Right renal pelvis (tissue), 4 donors: ENCODE results near the gene SCUBE1. TPM values are rescaled to one million over a fixed set of nuclear protein-coding genes. Genes with fewer than 3 reads are reported as not detected.

Experiments used
- DNase-seq, 4 donors: peaks; one replicate each; pipeline ENCODE4 v3.0.0-alpha.2; 2013; ENCODE audit warnings: low read depth in 4 of 4, low spot score in 3 of 4, missing footprints in 1 of 4
- polyA plus RNA-seq, 4 donors: library from polyadenylated mRNA; unstranded; fragments of 120-200 nt; gene quantifications; one replicate each; pipeline ENCODE4 v1.2.1, GENCODE V29; 2013; ENCODE audit not compliant: insufficient read length in 4 of 4

Gene SCUBE1
- polyA plus RNA-seq, 4 donors: 5.7 to 8.7 (median 7.8) TPM

DNA sequence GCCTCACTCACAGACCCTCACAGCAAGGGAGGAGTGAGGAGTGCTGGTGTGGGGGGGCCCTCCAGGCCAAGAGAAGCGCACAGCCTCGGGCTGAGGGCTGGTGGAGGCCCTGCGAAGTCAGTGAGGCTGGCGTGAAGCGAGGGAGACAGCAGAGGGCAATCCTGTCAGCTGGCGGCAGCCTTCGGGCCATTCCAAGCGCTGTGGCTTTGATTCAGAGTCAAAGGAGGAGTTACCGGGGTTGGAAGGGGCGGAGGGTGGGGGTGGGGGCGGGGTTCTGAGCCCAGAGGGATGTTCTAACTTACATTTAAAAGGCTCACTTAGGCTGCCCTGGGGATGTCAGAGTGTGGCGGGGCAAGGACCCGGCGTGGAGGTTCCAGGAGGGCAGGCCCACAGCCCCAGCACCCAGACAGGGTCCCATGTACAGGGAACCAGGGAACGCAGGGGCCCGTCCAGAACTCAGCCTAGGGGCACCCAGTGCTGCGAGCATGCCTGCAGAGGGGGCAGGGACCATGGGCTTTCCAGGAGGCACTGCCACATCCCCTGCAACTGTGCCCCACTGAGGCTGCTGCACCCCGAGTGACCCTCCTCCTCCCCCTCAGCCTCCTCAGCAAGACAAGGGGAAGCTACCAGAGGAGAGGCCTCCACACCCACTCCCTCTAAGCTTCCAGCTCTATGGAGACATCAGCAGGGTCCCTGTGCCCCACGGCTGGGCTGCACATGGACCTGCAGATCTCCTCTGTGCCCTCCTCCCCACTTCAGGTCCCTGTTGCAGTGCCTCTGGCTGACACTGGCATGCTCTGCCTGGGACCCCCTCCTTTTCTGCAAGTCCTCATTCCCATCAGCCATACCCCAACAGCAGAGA lies 116.6 kb downstream of the SCUBE1 start:
- DNase-seq: no peak

DNA sequence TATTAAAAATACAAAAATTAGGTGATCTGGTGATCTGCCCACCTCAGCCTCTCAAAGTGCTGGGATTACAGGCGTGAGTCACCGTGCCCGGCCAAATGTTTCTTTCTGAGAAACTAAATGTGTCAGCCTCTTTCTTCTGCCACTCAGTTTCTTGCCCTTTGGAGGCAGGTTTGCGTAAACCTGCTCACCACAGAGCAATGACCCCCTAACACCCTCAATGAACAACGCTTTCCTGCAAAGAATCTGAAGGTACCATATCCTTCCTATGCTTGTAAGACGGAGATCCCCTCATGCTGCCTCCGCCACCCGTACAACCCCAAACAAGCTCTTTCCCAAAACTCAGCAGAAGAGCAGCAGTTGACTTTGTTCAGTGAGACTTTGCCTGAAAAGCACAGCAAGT lies 117.6 kb downstream of the SCUBE1 start:
- no peak for DNase-seq

- no peak for DNase-seq
Observed at GRCh38 chr22:43222987-43223386, 120.2 kb downstream of the SCUBE1 start.

GRCh38 chr22:43222262-43222661 lies 120.9 kb downstream of the SCUBE1 start:
- DNase-seq: no peak

- no peak for DNase-seq
Observed at GRCh38 chr22:43220625-43221380, 122.4 kb downstream of the SCUBE1 start.

DNA sequence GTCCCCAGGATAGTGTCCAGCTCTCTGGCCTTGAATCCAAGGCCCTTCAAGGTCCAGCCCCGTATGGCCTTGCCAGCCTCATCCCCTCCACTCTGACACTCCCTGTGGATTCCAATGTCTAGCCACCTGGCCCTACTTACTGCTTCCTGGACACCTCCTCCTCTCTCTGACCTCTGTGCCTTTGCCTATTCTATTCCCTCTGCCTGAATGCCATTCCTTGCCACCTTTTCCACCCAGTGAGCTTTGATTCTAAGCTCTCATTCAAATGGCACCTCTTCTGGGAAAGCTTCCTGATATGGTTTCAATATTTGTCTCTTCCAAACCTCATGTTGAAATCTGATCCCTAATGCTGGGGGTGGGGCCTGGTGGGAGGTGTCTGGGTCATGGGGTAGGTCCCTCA lies 124.4 kb downstream of the SCUBE1 start:
- DNase-seq: no peak

- DNase-seq: no peak
Observed at GRCh38 chr22:43217285-43218030, 125.7 kb downstream of the SCUBE1 start.

DNA sequence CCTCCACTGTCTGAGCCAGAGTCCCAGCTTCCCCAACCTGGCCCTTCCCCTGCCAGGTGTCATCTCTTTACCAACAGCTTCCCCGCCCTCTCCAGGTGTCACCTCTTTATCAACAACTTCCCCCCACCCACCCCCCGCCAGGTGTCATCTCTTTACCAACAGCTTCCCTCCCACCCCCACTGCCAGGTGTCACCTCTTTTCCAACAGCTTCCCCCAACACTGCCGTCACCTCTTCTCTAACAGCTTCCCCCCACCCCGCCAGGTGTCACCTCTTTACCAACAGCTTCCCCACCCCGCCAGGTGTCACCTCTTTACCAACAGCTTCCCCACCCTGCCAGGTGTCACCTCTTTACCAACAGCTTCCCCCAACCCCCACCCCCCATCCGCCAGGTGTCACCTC lies 126.4 kb downstream of the SCUBE1 start:
- no peak for DNase-seq

- no peak for DNase-seq
Observed at GRCh38 chr22:43213962-43214361, 129.2 kb downstream of the SCUBE1 start.

GRCh38 chr22:43213051-43213450 lies 130.1 kb downstream of the SCUBE1 start:
- no peak for DNase-seq

DNA sequence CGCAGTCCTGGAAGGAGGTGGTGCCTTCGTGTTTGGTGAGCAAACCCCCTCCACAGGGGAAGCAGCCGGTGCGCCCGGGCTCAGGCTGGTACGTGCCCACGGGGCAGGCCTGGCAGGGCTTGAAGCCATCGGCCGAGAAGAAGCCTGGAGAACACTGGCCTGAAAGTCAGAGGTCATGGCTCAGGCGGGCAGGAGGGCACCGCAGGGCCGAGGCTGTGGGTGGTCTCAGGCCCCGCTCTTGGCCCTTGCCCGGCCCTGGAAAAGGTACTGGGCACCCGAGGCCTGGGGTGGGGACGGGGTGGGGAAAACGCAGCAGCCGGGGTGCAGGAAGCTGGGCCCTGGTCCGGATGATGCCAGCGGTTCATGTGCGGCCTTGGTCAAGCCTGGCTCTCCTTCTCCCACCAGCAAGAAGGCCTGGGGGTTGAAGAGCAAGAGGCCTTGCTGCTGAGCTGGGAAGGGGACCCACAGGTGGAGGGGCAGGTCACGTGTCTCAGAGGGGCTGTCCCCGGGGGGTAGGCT lies 130.7 kb downstream of the SCUBE1 start:
- DNase-seq: no peak

DNA sequence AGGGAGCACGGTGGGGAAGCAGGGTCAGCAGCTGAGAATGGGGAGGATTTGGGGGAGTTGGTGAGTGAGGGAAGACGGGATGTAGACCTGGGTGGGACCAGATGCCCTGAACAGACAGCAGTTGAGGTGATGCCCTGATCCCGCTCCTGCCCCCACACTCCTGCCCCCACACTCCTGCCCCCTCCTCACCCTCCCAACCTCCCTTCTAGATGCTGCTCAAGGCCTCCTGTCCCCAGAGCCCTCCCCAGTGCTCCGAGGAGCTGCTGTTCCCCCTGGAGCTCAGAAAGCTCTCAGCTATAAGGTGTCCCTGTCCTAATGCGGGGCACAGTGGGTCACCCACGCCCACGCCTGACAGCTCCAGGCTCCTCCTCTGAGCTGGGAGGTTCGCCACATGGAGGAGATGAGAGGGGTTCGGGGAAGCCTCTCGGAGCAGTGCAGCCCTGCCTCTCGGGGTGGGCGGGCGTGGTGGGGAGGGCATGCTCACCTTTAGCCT lies 131.2 kb downstream of the SCUBE1 start:
- DNase-seq: no peak

- no peak for DNase-seq
Observed at GRCh38 chr22:43210631-43211515, 132.3 kb downstream of the SCUBE1 start.

GRCh38 chr22:43209971-43210370 lies 133.2 kb downstream of the SCUBE1 start:
- DNase-seq: no peak

GRCh38 chr22:43209523-43209890 lies 133.7 kb downstream of the SCUBE1 start:
- no peak for DNase-seq

DNA sequence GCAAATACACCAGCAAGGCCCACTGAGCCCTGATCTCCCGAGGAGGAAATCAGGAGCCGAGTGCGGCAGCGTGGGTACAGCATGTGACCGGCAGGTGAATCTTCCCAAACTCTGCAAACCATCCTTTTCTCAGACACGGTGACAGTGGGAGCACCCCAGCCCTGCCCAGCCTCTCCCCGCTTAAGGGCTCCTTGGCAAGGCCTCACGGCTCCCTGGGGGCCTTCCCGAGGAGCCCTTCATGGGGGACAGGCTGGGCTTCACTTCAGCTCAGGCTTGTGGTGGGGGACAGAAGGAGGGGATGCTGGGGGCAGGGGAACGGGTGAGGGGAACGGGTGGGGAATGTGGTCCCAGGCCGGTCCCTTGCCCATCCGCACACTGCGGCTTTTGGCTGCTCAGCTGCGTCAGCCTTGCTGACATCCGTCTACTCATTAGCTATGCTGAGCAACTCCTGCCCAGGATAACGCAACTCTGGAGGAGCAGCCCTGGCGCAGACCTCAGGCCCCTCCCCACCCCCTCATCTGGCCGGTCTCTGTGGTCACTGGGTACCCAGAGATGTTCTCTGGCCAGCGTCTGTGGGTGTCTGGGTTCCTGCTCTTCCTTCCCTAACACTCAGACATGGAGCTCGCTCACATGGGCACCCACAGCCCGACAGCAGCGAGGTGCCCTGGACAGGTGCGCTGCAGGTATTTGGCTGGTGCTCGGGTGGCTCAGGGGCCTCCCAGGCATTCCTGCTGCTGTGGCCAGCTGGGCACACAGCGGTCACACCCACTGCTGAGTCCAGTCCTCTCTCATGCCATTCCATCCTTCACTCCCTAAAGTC lies 134.3 kb downstream of the SCUBE1 start:
- DNase-seq: no peak

- DNase-seq: no peak
Observed at GRCh38 chr22:43207849-43208702, 135.1 kb downstream of the SCUBE1 start.

DNA sequence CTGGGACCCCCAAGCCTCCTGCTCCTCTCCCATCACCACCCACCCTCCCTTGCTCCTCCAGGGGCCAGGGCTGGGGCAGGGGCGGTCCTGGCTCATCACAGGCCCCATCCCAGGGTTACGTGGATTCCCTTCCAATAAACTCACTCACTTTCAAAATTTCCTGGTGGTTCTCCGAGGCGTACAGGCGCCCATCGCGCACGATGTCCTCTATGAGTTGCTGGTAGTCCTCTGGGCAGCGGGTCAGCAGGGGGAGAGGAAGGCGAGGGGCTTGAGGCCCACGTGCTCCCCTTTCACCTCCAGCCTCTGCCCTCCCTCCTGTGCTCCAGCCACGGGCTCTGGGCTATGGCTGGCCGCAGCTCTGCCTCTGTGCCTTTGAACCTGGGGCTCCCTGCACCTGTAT lies 135.8 kb downstream of the SCUBE1 start:
- no peak for DNase-seq
